Neuronal stem cell (in vitro differentiated cells): ENCODE measurements around the gene SMYD3.

Experiments used
- DNase-seq: peaks from one replicate; pipeline ENCODE4 v3.0.0-alpha.2; 2013; ENCODE audit warnings: low spot score
- H2AFZ ChIP-seq: one replicate; pipeline ENCODE4 v1.6.1; 2013; ENCODE audit warnings: mild to moderate bottlenecking, low read length, inconsistent platforms
- H2AK5ac ChIP-seq: 2 replicates; pipeline ENCODE4 v1.6.1; 2013; ENCODE audit warnings: low read depth, mild to moderate bottlenecking, inconsistent platforms, low read length, moderate library complexity, mixed read lengths
- H2BK120ac ChIP-seq: 2 replicates; pipeline ENCODE4 v1.6.1; 2013; ENCODE audit warnings: low read depth, mild to moderate bottlenecking, inconsistent platforms, low read length, moderate library complexity, mixed read lengths
- H2BK12ac ChIP-seq: one replicate; pipeline ENCODE4 v1.6.1; 2013; ENCODE audit warnings: low read length, inconsistent platforms
- H2BK15ac ChIP-seq: 2 replicates; pipeline ENCODE4 v1.6.1; 2013; ENCODE audit warnings: mild to moderate bottlenecking, low read length, inconsistent platforms, mixed read lengths
- H2BK5ac ChIP-seq: one replicate; pipeline ENCODE4 v1.6.1; 2013; ENCODE audit warnings: inconsistent platforms, mild to moderate bottlenecking, low read length, moderate library complexity
- H3K14ac ChIP-seq: one replicate; pipeline ENCODE4 v1.6.1; 2013; ENCODE audit warnings: low read length, inconsistent platforms
- H3K18ac ChIP-seq: 2 replicates; pipeline ENCODE4 v1.6.1; 2013; ENCODE audit warnings: low read length, inconsistent platforms
- H3K23ac ChIP-seq: 2 replicates; pipeline ENCODE4 v1.6.1; 2013; ENCODE audit warnings: low read depth, mild to moderate bottlenecking, mixed read lengths, low read length, inconsistent platforms; ENCODE audit not compliant: poor library complexity
- H3K27ac ChIP-seq: replicated peaks from 3 replicates; pipeline ENCODE4 v1.5.1; 2013; ENCODE audit warnings: low read length, inconsistent platforms
- H3K27me3 ChIP-seq, 3 experiments: 2 replicates each; pipeline ENCODE4 v1.6.1; 2013; ENCODE audit warnings: low read length in 3 of 3, mild to moderate bottlenecking in 2 of 3, inconsistent platforms in 1 of 3, low read depth in 1 of 3, mixed read lengths in 1 of 3, moderate library complexity in 1 of 3; ENCODE audit not compliant: control insufficient read depth in 3 of 3, insufficient read depth in 3 of 3
- H3K36me3 ChIP-seq, 2 donors: replicated peaks in 1 of 2; 2 replicates each; pipeline ENCODE4 v1.6.1; 2013; ENCODE audit warnings: low read length in 2 of 2; ENCODE audit not compliant: control insufficient read depth in 2 of 2, insufficient read depth in 2 of 2
- H3K4ac ChIP-seq: 2 replicates; pipeline ENCODE4 v1.6.1; 2013; ENCODE audit warnings: inconsistent platforms, mild to moderate bottlenecking, low read length, moderate library complexity
- H3K4me1 ChIP-seq, 2 donors: 1 replicate in 1 of 2; 2 replicates in 1 of 2; pipeline ENCODE4 v1.6.1; 2013; ENCODE audit warnings: low read length in 2 of 2, low read depth in 1 of 2; ENCODE audit not compliant: control insufficient read depth in 2 of 2, insufficient read depth in 1 of 2
- H3K4me2 ChIP-seq: one replicate; pipeline ENCODE4 v1.6.1; 2013; ENCODE audit warnings: mild to moderate bottlenecking, low read length, inconsistent platforms; ENCODE audit not compliant: insufficient read depth, poor library complexity, severe bottlenecking
- H3K4me3 ChIP-seq, 2 donors: 2 replicates each; pipeline ENCODE4 v1.5.1; 2013; ENCODE audit warnings: low read length in 2 of 2, mild to moderate bottlenecking in 2 of 2, inconsistent platforms in 1 of 2, moderate library complexity in 1 of 2
- H3K79me1 ChIP-seq: one replicate; pipeline ENCODE4 v1.6.1; 2013; ENCODE audit warnings: low read depth, mild to moderate bottlenecking, inconsistent platforms, low read length, moderate library complexity
- H3K9ac ChIP-seq: one replicate; pipeline ENCODE4 v1.6.1; 2013; ENCODE audit warnings: mild to moderate bottlenecking, low read depth, low read length, inconsistent platforms; ENCODE audit not compliant: poor library complexity
- H3K9me3 ChIP-seq, 2 donors: replicated peaks in 1 of 2; 2 replicates each; pipeline versions ENCODE3 to v1.6.1; 2013; ENCODE audit warnings: low read length in 2 of 2, mild to moderate bottlenecking in 2 of 2, inconsistent platforms in 1 of 2, low read depth in 1 of 2, mixed read lengths in 1 of 2, moderate library complexity in 1 of 2; ENCODE audit not compliant: control insufficient read depth in 2 of 2, insufficient read depth in 1 of 2
- H4K8ac ChIP-seq: one replicate; pipeline ENCODE4 v1.6.1; 2013; ENCODE audit warnings: low read depth, mild to moderate bottlenecking, inconsistent platforms, low read length, moderate library complexity
- H4K91ac ChIP-seq: one replicate; pipeline ENCODE4 v1.6.1; 2013; ENCODE audit warnings: low read length, low read depth, mild to moderate bottlenecking, inconsistent platforms; ENCODE audit not compliant: poor library complexity
- WGBS, 2 donors: extraction: QIAGEN DNeasy Blood & Tissue Kit; methylation state at CpG; one replicate each; pipeline ENCODE4 v1.1.7; 2013; ENCODE audit warnings: missing lambda C conversion rate in 2 of 2, mixed read lengths in 1 of 2; ENCODE audit not compliant: insufficient read length in 2 of 2, insufficient replicate concordance in 1 of 2; ENCODE audit errors: extremely low coverage in 2 of 2; 5-methylcytosine and 5-hydroxymethylcytosine counted together

Gene SMYD3

GRCh38 chr1:246281639-246282038 lies 225.4 kb downstream of the SMYD3 start:
- peaks cover 0 to 4% of the 10 kb centered on the region in 2 donors for H3K9me3 ChIP-seq

GRCh38 chr1:246281195-246281594 lies 225.9 kb downstream of the SMYD3 start:
- H2AFZ ChIP-seq: no peak overlapping the region
- no peak overlapping the region for H3K18ac ChIP-seq
- no peak for DNase-seq
- H2AK5ac ChIP-seq: no peak overlapping the region
- H2BK120ac ChIP-seq: no peak overlapping the region
- no peak overlapping the region for H3K27ac ChIP-seq
- H3K4ac ChIP-seq: no peak overlapping the region
- H2BK15ac ChIP-seq: no peak overlapping the region
- H3K9me3 ChIP-seq: peaks cover 0 to 4% of the 10 kb centered on the region in 2 donors
- H3K14ac ChIP-seq: no peak overlapping the region
- no peak overlapping the region for H3K9ac ChIP-seq
- no peak overlapping the region for H4K91ac ChIP-seq
- no peaks in the 10 kb centered on the region for H3K27me3 ChIP-seq
- no peaks in the 10 kb centered on the region for H3K36me3 ChIP-seq
- peaks cover 3% of the 10 kb centered on the region in 2 donors for H3K4me1 ChIP-seq
- no peaks in the 10 kb centered on the region for H3K79me1 ChIP-seq
- no peak overlapping the region for H4K8ac ChIP-seq
- no peak overlapping the region for H3K4me2 ChIP-seq
- H2BK12ac ChIP-seq: no peak overlapping the region
- no peak overlapping the region for H3K23ac ChIP-seq
- WGBS, 2 donors: no CpG with 5 or more reads among the region's 4 CpGs
- no peak overlapping the region for H3K4me3 ChIP-seq
- no peak overlapping the region for H2BK5ac ChIP-seq

More at GRCh38 chr1:246281639-246282038, 225.4 kb downstream of the SMYD3 start:
- Histone ChIP-seq H3K27ac (no peak overlapping the region), H3K4me2 (no peak overlapping the region), H2BK12ac (no peak overlapping the region), H3K4me3 (no peak overlapping the region), H3K36me3 (no peaks in the 10 kb centered on the region), H2BK15ac (no peak overlapping the region), H2BK120ac (no peak overlapping the region), H3K4me1 (peaks cover 3% of the 10 kb centered on the region in 2 donors), H3K18ac (no peak overlapping the region), H3K23ac (no peak overlapping the region), H4K8ac (no peak overlapping the region), H2AK5ac (no peak overlapping the region), H2AFZ (no peak overlapping the region), H3K4ac (no peak overlapping the region), H4K91ac (no peak overlapping the region), H2BK5ac (no peak overlapping the region), H3K9ac (no peak overlapping the region), H3K14ac (no peak overlapping the region), H3K27me3 (no peaks in the 10 kb centered on the region), H3K79me1 (no peaks in the 10 kb centered on the region)
- WGBS, 2 donors: no CpG with 5 or more reads among the region's 1 CpG
- no peak for DNase-seq

- Histone ChIP-seq H2BK5ac (no peak overlapping the region), H3K14ac (no peak overlapping the region), H3K9me3 (peaks cover 0 to 4% of the 10 kb centered on the region in 2 donors), H3K4ac (no peak overlapping the region), H2BK12ac (no peak overlapping the region), H4K91ac (no peak overlapping the region), H2AK5ac (no peak overlapping the region), H3K23ac (no peak overlapping the region), H3K9ac (no peak overlapping the region), H3K4me1 (peaks cover 3% of the 10 kb centered on the region in 2 donors), H4K8ac (no peak overlapping the region), H3K18ac (no peak overlapping the region), H3K4me2 (no peak overlapping the region), H2AFZ (no peak overlapping the region), H2BK15ac (no peak overlapping the region), H3K79me1 (no peaks in the 10 kb centered on the region), H3K36me3 (no peaks in the 10 kb centered on the region), H3K27me3 (no peaks in the 10 kb centered on the region), H3K27ac (no peak overlapping the region), H3K4me3 (no peak overlapping the region), H2BK120ac (no peak overlapping the region)
- WGBS, 2 donors: no CpG with 5 or more reads among the region's 3 CpGs
- DNase-seq: no peak
These were observed 226.5 kb downstream of the SMYD3 start for GRCh38 chr1:246280551-246280950.

- H3K4me3 ChIP-seq: no peak overlapping the region
- H3K36me3 ChIP-seq: no peaks in the 10 kb centered on the region
- WGBS, 2 donors: no CpG with 5 or more reads among the region's 5 CpGs
- H2BK12ac ChIP-seq: no peak overlapping the region
- no peak overlapping the region for H3K27ac ChIP-seq
- no peak overlapping the region for H2BK120ac ChIP-seq
- H4K91ac ChIP-seq: no peak overlapping the region
- no peak overlapping the region for H3K9ac ChIP-seq
- DNase-seq: no peak
- H2BK5ac ChIP-seq: no peak overlapping the region
- no peak overlapping the region for H2AFZ ChIP-seq
- H3K27me3 ChIP-seq: no peaks in the 10 kb centered on the region
- H3K4ac ChIP-seq: no peak overlapping the region
- H3K14ac ChIP-seq: no peak overlapping the region
- no peak overlapping the region for H3K18ac ChIP-seq
- no peak overlapping the region for H2AK5ac ChIP-seq
- H3K23ac ChIP-seq: no peak overlapping the region
- peaks cover 3% of the 10 kb centered on the region in 2 donors for H3K4me1 ChIP-seq
- H3K4me2 ChIP-seq: no peak overlapping the region
- H3K9me3 ChIP-seq: no peaks in the 10 kb centered on the region
- H2BK15ac ChIP-seq: no peak overlapping the region
- no peak overlapping the region for H4K8ac ChIP-seq
- H3K79me1 ChIP-seq: no peaks in the 10 kb centered on the region
These were observed 227.7 kb downstream of the SMYD3 start for GRCh38 chr1:246279402-246279801.
